Gastrocnemius medialis (tissue), 4 donors: ENCODE results near the gene SFT2D1. TPM values are rescaled to one million over a fixed set of nuclear protein-coding genes. Genes with fewer than 3 reads are reported as not detected.

Experiments
- ATAC-seq, 2 donors: fragments of 150-250 bp; one replicate each; pipeline ENCODE4 v1.9.1; 2016
- DNase-seq, 2 donors: peaks; one replicate each; pipeline ENCODE4 v3.0.0-alpha.2; 2019
- H3K27ac ChIP-seq, 4 donors: fragments of 200-600 bp; sonication (generic); 1 replicate in 1 of 4; 2 replicates in 3 of 4; pipeline ENCODE4 v1.5.1; 2016 to 2018; ENCODE audit warnings: mild to moderate bottlenecking in 2 of 4, moderate library complexity in 1 of 4
- H3K27me3 ChIP-seq, 3 donors: fragments of 200-600 bp; sonication (generic) in 2 of 3; 1 replicate in 1 of 3; 2 replicates in 2 of 3; pipeline versions ENCODE4 v1.5.1 to v1.6.0; 2016 to 2019; ENCODE audit warnings: mild to moderate bottlenecking in 1 of 3, moderate library complexity in 1 of 3
- H3K36me3 ChIP-seq, 2 donors: fragments of 200-600 bp; sonication (generic) in 1 of 2; one replicate each; pipeline ENCODE4 v1.5.1; 2017 to 2018
- H3K4me1 ChIP-seq, 2 donors: fragments of 200-600 bp; sonication (generic) in 1 of 2; one replicate each; pipeline ENCODE4 v1.5.1; 2016 to 2017; ENCODE audit warnings: mild to moderate bottlenecking in 2 of 2
- H3K4me3 ChIP-seq, 4 donors: fragments of 200-600 bp; sonication (generic) in 3 of 4; 1 replicate in 1 of 4; 2 replicates in 3 of 4; pipeline ENCODE4 v1.5.1; 2016 to 2019; ENCODE audit warnings: mild to moderate bottlenecking in 2 of 4
- H3K9me3 ChIP-seq, 3 donors: fragments of 200-600 bp; sonication (generic) in 2 of 3; 1 replicate in 1 of 3; 2 replicates in 2 of 3; pipeline ENCODE4 v1.5.1; 2016 to 2019
- CTCF ChIP-seq, 5 experiments: fragments of 450-650 bp in 3 of 5; fragments of 200-600 bp in 2 of 5; sonication (generic) in 2 of 5; IDR thresholded peaks in 4 of 5; conservative IDR thresholded peaks in 1 of 5; 1 replicate in 4 of 5; 2 replicates in 1 of 5; pipeline ENCODE4 v1.5.1; 2016 to 2019; ENCODE audit warnings: antibody characterized with exemption in 5 of 5, mild to moderate bottlenecking in 3 of 5, moderate library complexity in 3 of 5
- POLR2A ChIP-seq, 2 donors: fragments of 450-650 bp; IDR thresholded peaks; one replicate each; pipeline ENCODE4 v1.6.1; 2017; ENCODE audit warnings: antibody characterized with exemption in 2 of 2, mild to moderate bottlenecking in 2 of 2, moderate library complexity in 2 of 2
- in situ Hi-C, 4 donors: fragments of 200-750 bp; cut with MboI; loops; one replicate each; pipeline versions ENCODE4 v1.15.0 to v1.8.0; 2017; ENCODE audit warnings: low sequenced_read_pairs in 4 of 4
- intact Hi-C: fragments of 100-400 bp; cut with DNase I; formaldehyde crosslinking; loops from one replicate; pipeline ENCODE4 v1.15.1; 2023; ENCODE audit warnings: low total_unique reads
- total RNA-seq, 4 donors: library from RNA; depleted of rRNA; stranded (reverse); fragments of >200 nt; gene quantifications; one replicate each; pipeline versions ENCODE4 v1.1.0 to v1.2.3, GENCODE V29; 2016

The SFT2D1 gene
- total RNA-seq, 4 donors from 2014 or later = 14.1 to 29.0 (median 16.8) TPM

- Histone ChIP-seq H3K36me3 (no peaks in the 10 kb centered on the region), H3K27ac (no peak overlapping the region), H3K4me1 (no peaks in the 10 kb centered on the region), H3K9me3 (no peaks in the 10 kb centered on the region), H3K4me3 (no peak overlapping the region), H3K27me3 (peaks cover 0 to 14% (median 10%) of the 10 kb centered on the region in 3 donors)
- ATAC-seq (no peak), DNase-seq (no peak)
- in situ Hi-C loops (loop anchor here in 2 of 4 donors (5.0 to 10.0 kb wide), 2 partner anchors 131 to 134 kb away; no protein-coding TSS in a partner anchor), intact Hi-C loops (no loop called here)
- TF ChIP-seq CTCF (IDR thresholded peaks at IDR 0.05 in 4 of 5, conservative IDR thresholded peaks at IDR 0.05 in 1 of 5) (no peak), POLR2A (IDR thresholded peaks at IDR 0.05) (no peak)
These were observed 71.5 kb downstream of the SFT2D1 start for GRCh38 chr6:166270706-166271375.

Other genes with a start within 250 kb of the SFT2D1 start
- not detected for gene TBXT, start 174.7 kb downstream of the SFT2D1 start, total RNA-seq
- gene PRR18, start 34.2 kb downstream of the SFT2D1 start, total RNA-seq = not detected
- gene MPC1, start 40.4 kb upstream of the SFT2D1 start, total RNA-seq = 100 to 1,000 TPM in 1 of 4 donors, 10 to 100 TPM in 3; 75.0 to 127 (median 97.4) TPM
- 1 to 10 TPM in 1 of 4 donors, under 1 TPM in 3; 0.18 to 5.6 (median 0.58) TPM for gene RAMACL, start 244.1 kb upstream of the SFT2D1 start, total RNA-seq